Spleen (tissue), 11 donors: ENCODE measurements around the gene ZNF224. TPM values are rescaled to one million over a fixed set of nuclear protein-coding genes. Genes with fewer than 3 reads are reported as not detected.

Source experiments
- DNase-seq: peaks from one replicate; pipeline ENCODE4 v3.0.0-alpha.2; 2020
- H3K27ac ChIP-seq, 8 donors: fragments of 200-600 bp; sonication (generic) in 7 of 8; 1 replicate in 4 of 8; 2 replicates in 4 of 8; pipeline versions ENCODE4 v1.5.0 to v1.8.0; 2016 to 2021; ENCODE audit warnings: inconsistent platforms in 4 of 8, mild to moderate bottlenecking in 4 of 8, moderate library complexity in 1 of 8
- H3K27me3 ChIP-seq, 7 donors: fragments of 200-600 bp; sonication (generic) in 6 of 7; replicated peaks in 1 of 7; 1 replicate in 4 of 7; 2 replicates in 3 of 7; pipeline versions ENCODE4 v1.5.0 to v1.8.0; 2016 to 2021; ENCODE audit warnings: inconsistent platforms in 3 of 7, mild to moderate bottlenecking in 1 of 7
- H3K36me3 ChIP-seq, 6 donors: fragments of 200-600 bp; sonication (generic) in 5 of 6; 1 replicate in 4 of 6; 2 replicates in 2 of 6; pipeline versions ENCODE4 v1.5.0 to v1.8.0; 2016 to 2021; ENCODE audit warnings: inconsistent platforms in 2 of 6
- H3K4me1 ChIP-seq, 6 donors: fragments of 200-600 bp; sonication (generic) in 5 of 6; 1 replicate in 3 of 6; 2 replicates in 3 of 6; pipeline versions ENCODE4 v1.5.0 to v1.8.0; 2016 to 2021; ENCODE audit warnings: inconsistent platforms in 3 of 6
- H3K4me3 ChIP-seq, 8 donors: fragments of 200-600 bp; sonication (generic) in 7 of 8; 1 replicate in 4 of 8; 2 replicates in 4 of 8; pipeline versions ENCODE4 v1.5.0 to v1.8.0; 2016 to 2021; ENCODE audit warnings: inconsistent platforms in 4 of 8, mild to moderate bottlenecking in 4 of 8, moderate library complexity in 2 of 8
- H3K9me3 ChIP-seq, 8 donors: fragments of 200-600 bp; sonication (generic) in 7 of 8; 1 replicate in 4 of 8; 2 replicates in 4 of 8; pipeline versions ENCODE4 v1.5.0 to v1.8.0; 2016 to 2021; ENCODE audit warnings: inconsistent platforms in 4 of 8
- POLR2A ChIP-seq, 3 donors: fragments of 450-650 bp; IDR thresholded peaks; one replicate each; pipeline ENCODE4 v1.5.1; 2017; ENCODE audit warnings: antibody characterized with exemption in 3 of 3, mild to moderate bottlenecking in 1 of 3
- POLR2AphosphoS5 ChIP-seq, 3 donors: sonication (generic); formaldehyde crosslinking; IDR thresholded peaks; one replicate each; pipeline ENCODE4 v1.5.1; 2017; ENCODE audit warnings: antibody characterized with exemption in 3 of 3
- WGBS, 5 donors: extraction: QIAGEN DNeasy Blood & Tissue Kit in 3 of 5; methylation state at CpG; one replicate each; pipeline versions ENCODE4 v1.1.5 to v1.1.7; 2013 to 2018; 5-methylcytosine and 5-hydroxymethylcytosine counted together
- intact Hi-C: fragments of 100-400 bp; cut with DNase I; formaldehyde crosslinking; loops from one replicate; pipeline ENCODE4 v1.15.0; 2023; ENCODE audit warnings: low total_unique reads
- polyA plus RNA-seq, 3 donors: library from polyadenylated mRNA; stranded (reverse); fragments of 200-250 nt; gene quantifications; one replicate each; pipeline ENCODE4 v1.2.1, GENCODE V29; 2013
- total RNA-seq, 7 donors: library from RNA; depleted of rRNA in 3 of 7; stranded (reverse); fragments of >200 nt in 3 of 7; fragmentation: NEBNext Ultra II Directional in 4 of 7; extraction: Animal tissue kit (Norgen Biotek cat#: 25700) in 4 of 7; gene quantifications; one replicate each; pipeline versions ENCODE4 v1.1.0 to v1.2.1, GENCODE V29; 2016 to 2021
- TF ChIP-seq, protein P1 (sequence below), 11 experiments: fragments of 200-600 bp in 7 of 11; fragments of 450-650 bp in 4 of 11; sonication (generic) in 4 of 11; IDR thresholded peaks in 8 of 11; conservative IDR thresholded peaks in 3 of 11; 1 replicate in 7 of 11; 2 replicates in 4 of 11; pipeline versions ENCODE4 v1.4.0 to v1.8.0; 2016 to 2021; ENCODE audit warnings: antibody characterized with exemption in 11 of 11, inconsistent platforms in 4 of 11, mild to moderate bottlenecking in 1 of 11
- donor health status: healthy with polysubstance abuse.
- donor health status: DM: no; HTN: no; CAD: no; lungs with moderate emphysema.
- donor health status: DM: no; HTN: no; CAD: no.
- donor health status: Bipolar disorder and iron deficiency.
- donor health status: healthy.
- donor health status: DM: no; HTN: no; CAD: no.
- donor health status: DM: yes; HTN: yes; CAD: no.

Gene ZNF224
- total and polyA plus RNA-seq, 10 donors, result 15.9 to 61.8 (median 41.7) TPM

DNA sequence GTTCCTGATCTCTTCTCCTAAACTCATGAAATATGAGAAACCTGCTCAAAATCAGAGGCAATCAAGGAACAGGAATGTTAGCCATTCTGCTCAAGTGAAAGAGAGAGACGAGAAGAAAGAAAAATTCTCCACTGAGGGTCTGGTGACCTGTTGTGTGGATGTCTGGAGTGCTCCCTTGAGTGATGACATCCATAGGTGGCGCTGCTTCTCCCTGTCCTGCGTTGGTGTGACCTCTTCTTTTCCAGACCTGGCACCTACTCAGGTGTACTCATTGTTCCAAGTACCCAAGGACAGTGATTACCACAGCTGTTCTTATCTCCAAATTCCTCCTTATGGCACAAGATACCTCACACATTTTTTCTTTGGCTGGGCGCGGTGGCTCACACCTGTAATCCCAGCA lies 38.3 kb upstream of the ZNF224 start:
- WGBS, 5 donors, result 90 to 97% (median 95%) methylated on average over 5 of the region's 5 CpGs
- intact Hi-C loops, result no loop called here
- peaks cover 0 to 60% (median 24%) of the 10 kb centered on the region in 8 donors for H3K9me3 ChIP-seq
- no peaks in the 10 kb centered on the region for H3K27me3 ChIP-seq
- H3K4me3 ChIP-seq, result no peak overlapping the region
- peaks cover 7 to 22% (median 15%) of the 10 kb centered on the region in 6 donors for H3K4me1 ChIP-seq
- no peak overlapping the region for H3K27ac ChIP-seq
- TF ChIP-seq POLR2A (IDR thresholded peaks at IDR 0.05), result no peak
- no peak for TF ChIP-seq POLR2AphosphoS5 (IDR thresholded peaks at IDR 0.05)
- TF ChIP-seq, protein P1, sequence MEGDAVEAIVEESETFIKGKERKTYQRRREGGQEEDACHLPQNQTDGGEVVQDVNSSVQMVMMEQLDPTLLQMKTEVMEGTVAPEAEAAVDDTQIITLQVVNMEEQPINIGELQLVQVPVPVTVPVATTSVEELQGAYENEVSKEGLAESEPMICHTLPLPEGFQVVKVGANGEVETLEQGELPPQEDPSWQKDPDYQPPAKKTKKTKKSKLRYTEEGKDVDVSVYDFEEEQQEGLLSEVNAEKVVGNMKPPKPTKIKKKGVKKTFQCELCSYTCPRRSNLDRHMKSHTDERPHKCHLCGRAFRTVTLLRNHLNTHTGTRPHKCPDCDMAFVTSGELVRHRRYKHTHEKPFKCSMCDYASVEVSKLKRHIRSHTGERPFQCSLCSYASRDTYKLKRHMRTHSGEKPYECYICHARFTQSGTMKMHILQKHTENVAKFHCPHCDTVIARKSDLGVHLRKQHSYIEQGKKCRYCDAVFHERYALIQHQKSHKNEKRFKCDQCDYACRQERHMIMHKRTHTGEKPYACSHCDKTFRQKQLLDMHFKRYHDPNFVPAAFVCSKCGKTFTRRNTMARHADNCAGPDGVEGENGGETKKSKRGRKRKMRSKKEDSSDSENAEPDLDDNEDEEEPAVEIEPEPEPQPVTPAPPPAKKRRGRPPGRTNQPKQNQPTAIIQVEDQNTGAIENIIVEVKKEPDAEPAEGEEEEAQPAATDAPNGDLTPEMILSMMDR (IDR thresholded peaks at IDR 0.05 in 8 of 11, conservative IDR thresholded peaks at IDR 0.05 in 3 of 11), result no peak
- DNase-seq, result no peak
- H3K36me3 ChIP-seq, result peaks cover 0 to 62% (median 33%) of the 10 kb centered on the region in 6 donors

DNA sequence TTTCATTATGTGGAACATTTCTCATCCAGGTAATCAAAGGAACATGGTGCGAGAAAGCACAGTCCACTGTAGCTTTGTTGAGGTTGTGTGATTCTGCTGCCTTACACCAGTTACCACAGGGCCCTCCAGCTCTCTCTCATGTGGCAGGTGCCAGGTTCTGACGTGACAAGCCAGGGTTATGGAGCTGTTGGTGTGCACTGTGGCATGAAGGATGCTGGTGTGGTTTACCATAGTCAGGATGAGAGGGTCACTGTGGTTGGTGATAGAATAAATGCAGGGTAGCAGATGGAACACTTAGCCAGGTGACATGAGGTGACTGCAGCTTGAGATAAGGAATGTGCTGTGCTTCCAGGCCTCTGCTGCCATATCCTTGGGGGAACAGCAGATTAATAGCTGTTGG lies 34.9 kb upstream of the ZNF224 start:
- DNase-seq, result no peak
- Histone ChIP-seq H3K36me3 (peaks cover 0 to 95% (median 65%) of the 10 kb centered on the region in 6 donors), H3K27ac (no peak overlapping the region), H3K4me1 (no peaks in the 10 kb centered on the region), H3K9me3 (peaks cover 0 to 90% (median 44%) of the 10 kb centered on the region in 8 donors), H3K4me3 (no peak overlapping the region), H3K27me3 (no peaks in the 10 kb centered on the region)
- WGBS, 5 donors, result 68 to 88% (median 83%) methylated on average over 2 of the region's 2 CpGs
- intact Hi-C loops, result no loop called here
- TF ChIP-seq POLR2A (IDR thresholded peaks at IDR 0.05) (no peak), POLR2AphosphoS5 (IDR thresholded peaks at IDR 0.05) (no peak)
- TF ChIP-seq, protein P1 (IDR thresholded peaks at IDR 0.05 in 8 of 11, conservative IDR thresholded peaks at IDR 0.05 in 3 of 11), result no peak

DNA sequence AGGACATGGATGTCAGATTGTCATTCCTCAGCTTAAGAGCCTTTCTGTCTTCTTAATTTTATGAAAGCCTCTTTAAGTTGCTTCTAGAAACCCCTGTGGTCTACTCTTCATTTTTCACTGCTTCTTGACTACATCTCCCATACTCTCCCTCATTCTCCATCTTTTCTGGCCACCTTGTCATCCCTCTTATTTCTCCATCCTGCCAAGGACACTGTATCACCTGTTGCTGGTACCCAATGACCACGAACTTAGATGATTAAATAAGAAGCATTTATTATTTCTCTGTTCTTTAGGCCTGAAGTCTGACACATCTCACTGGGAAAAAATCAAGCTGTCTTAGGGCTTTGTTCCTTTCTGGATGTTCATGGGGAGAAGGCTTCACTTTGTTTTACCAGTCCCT lies 33.1 kb upstream of the ZNF224 start:
- DNase-seq, result no peak
- H3K27ac ChIP-seq, result no peak overlapping the region
- TF ChIP-seq POLR2AphosphoS5 (IDR thresholded peaks at IDR 0.05), result no peak
- TF ChIP-seq, protein P1 (IDR thresholded peaks at IDR 0.05 in 8 of 11, conservative IDR thresholded peaks at IDR 0.05 in 3 of 11), result no peak
- TF ChIP-seq POLR2A (IDR thresholded peaks at IDR 0.05), result no peak
- no peaks in the 10 kb centered on the region for H3K27me3 ChIP-seq
- 81 to 91% (median 87%) methylated on average over 1 of the region's 1 CpG for WGBS, 5 donors
- H3K4me3 ChIP-seq, result no peak overlapping the region
- no peaks in the 10 kb centered on the region for H3K4me1 ChIP-seq
- H3K9me3 ChIP-seq, result peaks cover 3 to 91% (median 50%) of the 10 kb centered on the region in 8 donors
- H3K36me3 ChIP-seq, result peaks cover 5 to 99% (median 70%) of the 10 kb centered on the region in 6 donors
- intact Hi-C loops, result no loop called here

DNA sequence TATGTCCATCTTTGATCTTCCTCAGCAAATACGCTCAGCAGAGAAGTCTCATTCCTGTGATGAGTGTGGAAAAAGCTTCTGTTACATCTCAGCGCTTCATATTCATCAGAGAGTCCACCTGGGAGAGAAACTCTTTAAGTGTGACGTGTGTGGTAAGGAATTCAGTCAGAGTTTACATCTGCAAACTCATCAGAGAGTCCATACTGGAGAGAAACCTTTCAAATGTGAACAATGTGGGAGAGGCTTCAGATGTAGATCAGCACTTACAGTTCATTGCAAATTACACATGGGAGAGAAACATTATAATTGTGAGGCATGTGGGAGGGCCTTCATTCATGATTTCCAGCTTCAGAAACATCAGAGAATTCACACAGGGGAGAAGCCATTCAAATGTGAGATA lies 27.9 kb upstream of the ZNF224 start:
- WGBS, 5 donors, result 63 to 81% (median 65%) methylated on average over 3 of the region's 3 CpGs
- Histone ChIP-seq H3K36me3 (peaks cover 8 to 70% (median 57%) of the 10 kb centered on the region in 6 donors), H3K4me3 (no peak overlapping the region)

More for the DNA sequence above, 27.9 kb upstream of the ZNF224 start:
- Histone ChIP-seq H3K4me1 (peaks cover 0 to 4% (median 3%) of the 10 kb centered on the region in 6 donors), H3K9me3 (peaks cover 6 to 100% (median 90%) of the 10 kb centered on the region in 8 donors), H3K27me3 (no peaks in the 10 kb centered on the region), H3K27ac (no peak overlapping the region)
- TF ChIP-seq, protein P1 (IDR thresholded peaks at IDR 0.05 in 8 of 11, conservative IDR thresholded peaks at IDR 0.05 in 3 of 11), result no peak
- TF ChIP-seq POLR2AphosphoS5 (IDR thresholded peaks at IDR 0.05) (no peak), POLR2A (IDR thresholded peaks at IDR 0.05) (no peak)
- intact Hi-C loops, result no loop called here
- DNase-seq, result no peak
